HepG2 (cell line): ENCODE data around the gene THSD8. TPM values are rescaled to one million over a fixed set of nuclear protein-coding genes. Genes with fewer than 3 reads are reported as not detected.
A peak's percentile ranks its signal among the peaks of the same experiment; 100 is the strongest.

Source experiments
- BHLHE40 ChIP-seq: IDR thresholded peaks from 2 replicates; pipeline ENCODE4 v1.6.1; 2011; ENCODE audit warnings: low read length, improper control_type of control experiment
- ESRRA ChIP-seq: sonication (generic); formaldehyde crosslinking; IDR thresholded peaks from 2 replicates; pipeline ENCODE4 v1.5.1; 2020; ENCODE audit warnings: mild to moderate bottlenecking, low read depth, missing genetic modification reagents
- HBP1 ChIP-seq: IDR thresholded peaks from 2 replicates; pipeline ENCODE4 v1.6.1; 2016; ENCODE audit warnings: low read depth, control low read depth
- HNRNPK ChIP-seq: fragments of 200-400 bp; formaldehyde crosslinking; IDR thresholded peaks from 2 replicates; pipeline ENCODE4 v1.6.1; 2018; ENCODE audit warnings: low read length, low read depth, moderate library complexity, mild to moderate bottlenecking; ENCODE audit not compliant: poor library complexity, severe bottlenecking
- MAFF ChIP-seq: IDR thresholded peaks from 2 replicates; pipeline ENCODE4 v1.6.1; 2011; ENCODE audit warnings: low read depth, low read length, improper control_type of control experiment
- MXI1 ChIP-seq: IDR thresholded peaks from 3 replicates; pipeline ENCODE4 v1.6.1; 2012; ENCODE audit warnings: low read depth, low read length, inconsistent platforms, borderline replicate concordance
- NFRKB ChIP-seq: fragments of 450-650 bp; IDR thresholded peaks from 2 replicates; pipeline ENCODE4 v1.6.1; 2017
- PCBP2 ChIP-seq: fragments of 200-400 bp; formaldehyde crosslinking; optimal IDR thresholded peaks from 2 replicates; pipeline ENCODE3; 2018; ENCODE audit warnings: low read length, low read depth; ENCODE audit not compliant: poor library complexity, severe bottlenecking
- RAD21 ChIP-seq: fragments of 450-650 bp; formaldehyde crosslinking; IDR thresholded peaks from 2 replicates; pipeline ENCODE4 v1.5.0; 2020; ENCODE audit warnings: mild to moderate bottlenecking
- RAD51 ChIP-seq: fragments of 450-650 bp; IDR thresholded peaks from 2 replicates; pipeline ENCODE4 v1.6.1; 2016; ENCODE audit warnings: borderline replicate concordance
- RELA ChIP-seq: sonication (generic); formaldehyde crosslinking; IDR thresholded peaks from 2 replicates; pipeline ENCODE4 v1.4.0; 2020; ENCODE audit warnings: missing genetic modification reagents
- SNRNP70 ChIP-seq: fragments of 200-400 bp; formaldehyde crosslinking; IDR thresholded peaks from 2 replicates; pipeline ENCODE4 v1.6.1; 2017; ENCODE audit warnings: mild to moderate bottlenecking, low read depth, low read length, moderate library complexity
- THAP7 ChIP-seq: sonication (generic); formaldehyde crosslinking; IDR thresholded peaks from 2 replicates; pipeline ENCODE4 v1.8.1; 2023; ENCODE audit warnings: mild to moderate bottlenecking, missing genetic modification reagents
- THRA ChIP-seq: sonication (generic); formaldehyde crosslinking; IDR thresholded peaks from 2 replicates; pipeline ENCODE4 v1.4.0; 2020; ENCODE audit warnings: missing genetic modification reagents, borderline replicate concordance
- ZBTB38 ChIP-seq: sonication (generic); formaldehyde crosslinking; IDR thresholded peaks from 2 replicates; pipeline ENCODE4 v1.5.1; 2020; ENCODE audit warnings: mild to moderate bottlenecking, missing genetic modification reagents
- ZBTB43 ChIP-seq: sonication (generic); formaldehyde crosslinking; conservative IDR thresholded peaks from 2 replicates; pipeline ENCODE4 v1.4.0; 2020; ENCODE audit warnings: missing genetic modification reagents
- ZFP36L2 ChIP-seq: sonication (generic); formaldehyde crosslinking; IDR thresholded peaks from 2 replicates; pipeline ENCODE4 v1.4.0; 2020; ENCODE audit warnings: missing genetic modification reagents
- ZFP90 ChIP-seq: sonication (generic); formaldehyde crosslinking; IDR thresholded peaks from 2 replicates; pipeline ENCODE4 v1.8.0; 2022; ENCODE audit warnings: missing genetic modification reagents, mild to moderate bottlenecking, inconsistent platforms, borderline replicate concordance
- ZNF101 ChIP-seq: sonication (generic); formaldehyde crosslinking; IDR thresholded peaks from 2 replicates; pipeline ENCODE4 v1.4.0; 2020; ENCODE audit warnings: mild to moderate bottlenecking, low read depth, missing genetic modification reagents, borderline replicate concordance
- ZNF30 ChIP-seq: sonication (generic); formaldehyde crosslinking; IDR thresholded peaks from 2 replicates; pipeline ENCODE4 v1.5.0; 2020; ENCODE audit warnings: mild to moderate bottlenecking, missing genetic modification reagents
- ZNF34 ChIP-seq: sonication (generic); formaldehyde crosslinking; IDR thresholded peaks from 2 replicates; pipeline ENCODE4 v1.4.0; 2020; ENCODE audit warnings: mild to moderate bottlenecking, missing genetic modification reagents, borderline replicate concordance
- ZNF513 ChIP-seq: sonication (generic); formaldehyde crosslinking; conservative IDR thresholded peaks from 2 replicates; pipeline ENCODE4 v1.5.0; 2020; ENCODE audit warnings: missing genetic modification reagents
- ZNF567 ChIP-seq: sonication (generic); formaldehyde crosslinking; IDR thresholded peaks from 2 replicates; pipeline ENCODE4 v1.8.1; 2023; ENCODE audit warnings: mild to moderate bottlenecking, missing genetic modification reagents, borderline replicate concordance
- ZNF619 ChIP-seq: sonication (generic); formaldehyde crosslinking; IDR thresholded peaks from 2 replicates; pipeline ENCODE4 v1.4.0; 2020; ENCODE audit warnings: mild to moderate bottlenecking, missing genetic modification reagents
- ZNF879 ChIP-seq: sonication (generic); formaldehyde crosslinking; IDR thresholded peaks from 2 replicates; pipeline ENCODE4 v1.8.1; 2023; ENCODE audit warnings: missing genetic modification reagents
- polyA plus RNA-seq, 8 experiments: library from polyadenylated mRNA; depleted of rRNA in 3 of 8; stranded (reverse) in 7 of 8; unstranded in 1 of 8; fragments of >200 nt; fragmentation: Illumina TruSeq in 4 of 8; extraction: Trizol in 4 of 8; gene quantifications; 2 replicates each; pipeline versions ENCODE4 v1.2.1 to v1.2.3, GENCODE V29; 2011 to 2016; ENCODE audit warnings: low read depth in 4 of 8, missing spikeins in 1 of 8, mixed read lengths in 1 of 8; ENCODE audit not compliant: insufficient read depth in 1 of 8
- total RNA-seq, 5 experiments: library from RNA; depleted of rRNA; stranded (reverse); fragments of >200 nt; fragmentation: Illumina TruSeq; extraction: Trizol; gene quantifications; 2 replicates each; pipeline ENCODE4 v1.2.3, GENCODE V29; 2016; ENCODE audit warnings: low read depth in 1 of 5

THSD8 gene
- total and polyA plus RNA-seq, 2 of the 13 experiments (the other 11 are each of a cell fraction or from before 2014, with no cell fraction given), result 4.8 to 14.9 TPM

GRCh38 chr19:12789904-12790619 lies 11.8 kb upstream of the THSD8 start (continued):
- TF ChIP-seq ZNF30 (CRISPR knock-in tag), result no peak
- no peak for TF ChIP-seq ZNF567 (CRISPR knock-in tag)
- TF ChIP-seq RAD51, result no peak
- TF ChIP-seq RELA (CRISPR knock-in tag), result no peak
- no peak for TF ChIP-seq ZNF101 (CRISPR knock-in tag)
- peak; percentile 31 for TF ChIP-seq HNRNPK
- no peak for TF ChIP-seq NFRKB
- no peak for TF ChIP-seq MAFF
- no peak for TF ChIP-seq ESRRA (CRISPR knock-in tag)
- TF ChIP-seq ZNF619 (CRISPR knock-in tag), result no peak; the same call in 1 of the 2 replicates
- TF ChIP-seq PCBP2, result no peak
- TF ChIP-seq ZBTB43, result 0 out of 2 replicates have a peak, but pooled peaks have one; percentile 8
- no peak for TF ChIP-seq ZNF513 (CRISPR knock-in tag)
- no peak for TF ChIP-seq ZBTB38 (CRISPR knock-in tag)
- no peak for TF ChIP-seq THRA (CRISPR knock-in tag)
- TF ChIP-seq THAP7, result peak; percentile 84
- TF ChIP-seq SNRNP70, result no peak
- no peak for TF ChIP-seq HBP1 (CRISPR knock-in tag)
- no peak for TF ChIP-seq ZFP36L2 (CRISPR knock-in tag)
- TF ChIP-seq MXI1, result peak; percentile 81; the same call in 2 of the 3 replicates
- no peak for TF ChIP-seq ZFP90
- peak; percentile 30; the same call in 1 of the 2 replicates for TF ChIP-seq RAD21 (CRISPR knock-in tag)
- peak; percentile 91 for TF ChIP-seq BHLHE40
- TF ChIP-seq ZNF34 (CRISPR knock-in tag), result no peak
- no peak for TF ChIP-seq ZNF879 (CRISPR knock-in tag)
